Progenitor cell of endocrine pancreas (in vitro differentiated cells): ENCODE data around the gene INCA1. TPM values are rescaled to one million over a fixed set of nuclear protein-coding genes. Genes with fewer than 3 reads are reported as not detected.
A peak's percentile ranks its signal among the peaks of the same experiment; 100 is the strongest.

Experiments
- DNase-seq: peaks from one replicate; pipeline ENCODE4 v3.0.0; 2021; ENCODE audit warnings: low spot score; ENCODE audit not compliant: unreplicated experiment
- H3K27ac Mint-ChIP-seq: 2 replicates; pipeline ENCODE4 v1.8.0; 2021; ENCODE audit warnings: mild to moderate bottlenecking, moderate library complexity, mixed read lengths
- H3K27me3 Mint-ChIP-seq: 2 replicates; pipeline ENCODE4 v1.8.0; 2021; ENCODE audit warnings: mixed read lengths
- H3K36me3 Mint-ChIP-seq: 2 replicates; pipeline ENCODE4 v1.8.0; 2022; ENCODE audit warnings: mixed read lengths; ENCODE audit not compliant: insufficient read depth
- H3K4me1 Mint-ChIP-seq: 2 replicates; pipeline ENCODE4 v1.8.0; 2021; ENCODE audit warnings: low read depth, mixed read lengths
- H3K4me3 Mint-ChIP-seq: 2 replicates; pipeline ENCODE4 v1.8.0; 2021; ENCODE audit warnings: low read depth, mild to moderate bottlenecking, moderate library complexity, mixed read lengths
- H3K9me3 Mint-ChIP-seq: 2 replicates; pipeline ENCODE4 v1.8.0; 2021; ENCODE audit warnings: low read depth, mixed read lengths
- total RNA-seq: library from RNA; stranded (reverse); gene quantifications from 2 replicates; pipeline ENCODE4 v1.2.1, GENCODE V29; 2021
- TF ChIP-seq, protein P1 (sequence below): fragments of 200-600 bp; sonication (generic); IDR thresholded peaks from one replicate; pipeline ENCODE4 v1.5.0; 2021; ENCODE audit warnings: antibody characterized with exemption, mild to moderate bottlenecking; ENCODE audit not compliant: unreplicated experiment

Gene INCA1
- total RNA-seq, 1 donor from 2014 or later: 3.3 TPM

GRCh38 chr17:4947411-4948165 is 49.7 kb downstream of the INCA1 start:
- Mint-ChIP-seq H3K9me3 (no peaks in the 10 kb centered on the region), H3K4me1 (peaks cover 34% of the 10 kb centered on the region), H3K27ac (peak overlapping the region; percentile 96), H3K27me3 (no peaks in the 10 kb centered on the region), H3K4me3 (peak overlapping the region; percentile 85), H3K36me3 (peaks cover 7% of the 10 kb centered on the region)
- TF ChIP-seq, protein P1, sequence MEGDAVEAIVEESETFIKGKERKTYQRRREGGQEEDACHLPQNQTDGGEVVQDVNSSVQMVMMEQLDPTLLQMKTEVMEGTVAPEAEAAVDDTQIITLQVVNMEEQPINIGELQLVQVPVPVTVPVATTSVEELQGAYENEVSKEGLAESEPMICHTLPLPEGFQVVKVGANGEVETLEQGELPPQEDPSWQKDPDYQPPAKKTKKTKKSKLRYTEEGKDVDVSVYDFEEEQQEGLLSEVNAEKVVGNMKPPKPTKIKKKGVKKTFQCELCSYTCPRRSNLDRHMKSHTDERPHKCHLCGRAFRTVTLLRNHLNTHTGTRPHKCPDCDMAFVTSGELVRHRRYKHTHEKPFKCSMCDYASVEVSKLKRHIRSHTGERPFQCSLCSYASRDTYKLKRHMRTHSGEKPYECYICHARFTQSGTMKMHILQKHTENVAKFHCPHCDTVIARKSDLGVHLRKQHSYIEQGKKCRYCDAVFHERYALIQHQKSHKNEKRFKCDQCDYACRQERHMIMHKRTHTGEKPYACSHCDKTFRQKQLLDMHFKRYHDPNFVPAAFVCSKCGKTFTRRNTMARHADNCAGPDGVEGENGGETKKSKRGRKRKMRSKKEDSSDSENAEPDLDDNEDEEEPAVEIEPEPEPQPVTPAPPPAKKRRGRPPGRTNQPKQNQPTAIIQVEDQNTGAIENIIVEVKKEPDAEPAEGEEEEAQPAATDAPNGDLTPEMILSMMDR: no peak
- DNase-seq: peak; percentile 36

DNA sequence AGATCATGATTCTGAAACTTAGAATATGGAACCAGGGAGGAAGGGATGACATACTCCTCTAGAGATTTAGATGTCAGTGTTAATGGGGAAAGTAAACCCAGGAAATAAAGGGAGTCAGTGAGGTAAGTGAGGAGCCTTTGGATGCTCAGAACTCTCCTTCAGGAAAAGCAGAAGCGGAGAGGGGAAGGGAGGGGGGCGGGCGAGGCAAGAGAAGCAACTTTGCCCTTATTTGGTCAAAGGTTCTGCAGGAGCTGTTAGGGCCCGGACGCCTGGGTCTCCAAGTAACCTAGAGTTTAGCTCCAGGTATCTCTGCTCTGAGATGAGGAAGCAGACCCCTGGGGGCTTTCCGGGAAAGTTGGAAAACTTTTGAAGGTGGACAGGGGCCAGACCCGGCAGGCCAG is 50.3 kb downstream of the INCA1 start:
- H3K9me3 Mint-ChIP-seq: no peaks in the 10 kb centered on the region
- peak overlapping the region; percentile 92 for H3K27ac Mint-ChIP-seq
- H3K4me3 Mint-ChIP-seq: peak overlapping the region; percentile 85
- TF ChIP-seq, protein P1: no peak
- no peak for DNase-seq
- no peaks in the 10 kb centered on the region for H3K27me3 Mint-ChIP-seq
- peaks cover 7% of the 10 kb centered on the region for H3K36me3 Mint-ChIP-seq
- H3K4me1 Mint-ChIP-seq: peaks cover 34% of the 10 kb centered on the region

DNA sequence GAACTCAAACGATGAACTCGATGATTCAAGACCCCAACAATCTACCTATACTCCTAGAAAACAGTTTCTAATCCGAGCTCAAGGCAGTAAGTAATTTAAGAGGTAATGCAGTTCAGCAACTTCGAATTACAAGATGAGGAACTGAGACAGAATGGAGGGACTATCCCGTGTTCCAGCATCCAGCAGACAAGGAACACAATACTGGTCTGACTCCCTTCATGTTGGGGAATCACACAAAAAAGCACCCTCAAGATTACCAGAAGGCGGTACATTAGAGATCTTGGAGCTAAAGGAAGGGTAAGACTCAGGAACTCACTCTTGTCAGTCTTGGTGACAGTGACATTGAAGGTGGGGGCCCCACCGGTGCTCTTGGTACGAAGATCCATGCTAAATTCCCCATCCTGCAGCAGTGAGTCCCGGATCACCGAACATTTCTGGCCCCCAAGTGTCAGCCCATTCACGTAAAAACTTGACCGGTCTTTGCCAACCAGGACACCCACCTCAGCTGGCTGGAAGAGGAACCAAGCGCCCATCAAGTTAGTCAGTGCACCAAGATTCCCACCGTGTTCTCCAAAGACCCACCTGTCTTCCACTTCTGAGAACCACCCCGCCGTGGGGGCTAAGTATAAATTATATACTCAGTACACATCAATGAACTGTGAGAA is 50.9 kb downstream of the INCA1 start:
- TF ChIP-seq, protein P1: no peak
- Mint-ChIP-seq H3K36me3 (peaks cover 7% of the 10 kb centered on the region), H3K27me3 (no peaks in the 10 kb centered on the region), H3K4me1 (peaks cover 33% of the 10 kb centered on the region), H3K9me3 (no peaks in the 10 kb centered on the region), H3K4me3 (peak overlapping the region; percentile 85), H3K27ac (peak overlapping the region; percentile 92)
- DNase-seq: no peak

DNA sequence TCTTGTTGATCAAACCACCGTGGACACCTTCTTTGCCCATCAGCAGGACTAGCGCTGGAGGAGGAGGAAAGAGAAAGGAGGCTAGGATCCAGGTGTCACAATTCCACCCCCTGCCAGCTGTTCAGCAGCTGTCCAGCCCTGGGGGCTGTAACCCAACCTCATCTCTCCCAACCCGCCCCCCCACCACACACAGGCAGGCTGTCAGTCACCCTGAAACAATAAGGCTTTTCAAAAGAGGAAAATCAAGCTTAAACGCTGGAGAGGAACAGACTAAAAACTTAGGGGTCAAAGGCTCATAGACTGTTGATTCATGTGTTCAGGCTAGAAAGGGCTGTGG is 51.4 kb downstream of the INCA1 start:
- TF ChIP-seq, protein P1: no peak
- H3K4me3 Mint-ChIP-seq: peak overlapping the region; percentile 85
- no peaks in the 10 kb centered on the region for H3K27me3 Mint-ChIP-seq
- H3K9me3 Mint-ChIP-seq: no peaks in the 10 kb centered on the region
- DNase-seq: no peak
- peak overlapping the region; percentile 92 for H3K27ac Mint-ChIP-seq
- H3K36me3 Mint-ChIP-seq: peaks cover 8% of the 10 kb centered on the region
- peaks cover 33% of the 10 kb centered on the region for H3K4me1 Mint-ChIP-seq

DNA sequence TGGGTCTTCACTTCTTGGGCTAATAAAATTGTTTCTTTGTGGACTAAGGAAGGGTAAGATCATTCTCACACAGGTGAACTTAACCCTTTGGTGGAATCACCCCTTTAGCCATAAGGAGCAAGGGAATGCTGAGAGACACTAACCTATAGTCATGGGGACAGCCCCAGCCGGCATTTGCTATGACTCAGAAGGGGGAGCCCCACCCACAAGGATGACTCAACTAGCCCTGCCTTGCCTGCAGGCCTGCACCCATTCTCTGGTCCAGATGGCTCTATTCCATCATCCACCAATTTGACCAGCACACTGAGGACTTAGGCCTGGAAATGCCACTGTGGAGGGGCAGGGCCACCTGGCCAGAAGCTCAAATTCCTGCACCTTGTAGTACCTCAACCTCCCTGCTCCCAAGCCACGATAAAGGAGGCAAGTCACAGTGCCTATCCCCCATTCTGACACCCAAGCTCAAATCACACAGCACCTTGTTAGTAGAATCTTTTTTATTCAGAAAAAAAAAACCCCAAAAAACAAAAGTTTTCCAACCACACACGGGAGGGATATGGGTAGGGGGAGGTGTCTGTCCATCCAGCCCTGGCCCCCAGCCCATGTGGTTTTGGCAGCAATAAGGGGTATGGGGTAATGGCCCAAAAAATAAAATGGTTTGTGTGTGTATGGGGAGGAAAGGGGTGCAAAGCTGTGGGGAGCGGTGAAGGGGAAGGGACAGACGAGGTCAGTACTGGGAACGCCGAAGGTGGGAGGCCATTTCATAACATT is 52.0 kb downstream of the INCA1 start:
- Mint-ChIP-seq H3K4me1 (peaks cover 29% of the 10 kb centered on the region), H3K9me3 (no peaks in the 10 kb centered on the region)

More for the DNA sequence above, 52.0 kb downstream of the INCA1 start:
- Mint-ChIP-seq H3K4me3 (peak overlapping the region; percentile 55), H3K27me3 (no peaks in the 10 kb centered on the region), H3K36me3 (peaks cover 8% of the 10 kb centered on the region), H3K27ac (peak overlapping the region; percentile 73)
- no peak for DNase-seq
- TF ChIP-seq, protein P1: no peak
